ENCODE results near the gene RFX3.
A peak's percentile ranks its signal among the peaks of the same experiment; 100 is the strongest.

DNA sequence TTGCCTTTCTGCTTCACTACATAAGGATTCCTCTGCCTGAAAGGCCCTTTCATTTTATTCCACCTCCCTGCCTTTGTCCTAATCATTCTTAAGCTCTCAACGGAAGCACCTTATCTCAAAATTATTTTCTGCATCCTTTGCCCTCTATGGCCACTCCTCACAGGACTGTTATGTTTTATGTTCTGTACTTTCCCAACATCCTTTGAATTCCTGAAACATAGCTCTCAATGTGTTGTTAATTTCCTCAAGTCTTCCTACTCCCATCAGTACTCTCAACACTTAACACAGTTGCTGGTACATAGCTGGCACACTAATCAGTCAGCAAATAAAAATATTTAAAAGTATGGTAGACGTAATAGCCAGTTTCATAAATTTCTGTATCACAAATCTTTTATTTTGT, 193.0 kb downstream of the RFX3 start:
- TF ChIP-seq, protein P1, sequence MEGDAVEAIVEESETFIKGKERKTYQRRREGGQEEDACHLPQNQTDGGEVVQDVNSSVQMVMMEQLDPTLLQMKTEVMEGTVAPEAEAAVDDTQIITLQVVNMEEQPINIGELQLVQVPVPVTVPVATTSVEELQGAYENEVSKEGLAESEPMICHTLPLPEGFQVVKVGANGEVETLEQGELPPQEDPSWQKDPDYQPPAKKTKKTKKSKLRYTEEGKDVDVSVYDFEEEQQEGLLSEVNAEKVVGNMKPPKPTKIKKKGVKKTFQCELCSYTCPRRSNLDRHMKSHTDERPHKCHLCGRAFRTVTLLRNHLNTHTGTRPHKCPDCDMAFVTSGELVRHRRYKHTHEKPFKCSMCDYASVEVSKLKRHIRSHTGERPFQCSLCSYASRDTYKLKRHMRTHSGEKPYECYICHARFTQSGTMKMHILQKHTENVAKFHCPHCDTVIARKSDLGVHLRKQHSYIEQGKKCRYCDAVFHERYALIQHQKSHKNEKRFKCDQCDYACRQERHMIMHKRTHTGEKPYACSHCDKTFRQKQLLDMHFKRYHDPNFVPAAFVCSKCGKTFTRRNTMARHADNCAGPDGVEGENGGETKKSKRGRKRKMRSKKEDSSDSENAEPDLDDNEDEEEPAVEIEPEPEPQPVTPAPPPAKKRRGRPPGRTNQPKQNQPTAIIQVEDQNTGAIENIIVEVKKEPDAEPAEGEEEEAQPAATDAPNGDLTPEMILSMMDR (IDR thresholded peaks at IDR 0.05), result no peak
- TF ChIP-seq EP300 (IDR thresholded peaks at IDR 0.05) (peak in 1 of 2 donors; percentile 31), POLR2A (IDR thresholded peaks at IDR 0.05) (no peak)
